M059J (cell line): ENCODE data around the gene NTN5. TPM values are rescaled to one million over a fixed set of nuclear protein-coding genes. Genes with fewer than 3 reads are reported as not detected.

ENCODE experiments used
- DNase-seq: peaks from one replicate; pipeline ENCODE4 v3.0.0-alpha.2; 2012; ENCODE audit warnings: low read depth
- total RNA-seq: library from RNA; depleted of rRNA; stranded (reverse); fragments of >200 nt; shearing (Covaris generic); gene quantifications from 2 replicates; pipeline ENCODE4 v1.2.3, GENCODE V29; 2014

The NTN5 gene
- total RNA-seq, 1 experiment from 2014 or later = 0.79 TPM

DNA sequence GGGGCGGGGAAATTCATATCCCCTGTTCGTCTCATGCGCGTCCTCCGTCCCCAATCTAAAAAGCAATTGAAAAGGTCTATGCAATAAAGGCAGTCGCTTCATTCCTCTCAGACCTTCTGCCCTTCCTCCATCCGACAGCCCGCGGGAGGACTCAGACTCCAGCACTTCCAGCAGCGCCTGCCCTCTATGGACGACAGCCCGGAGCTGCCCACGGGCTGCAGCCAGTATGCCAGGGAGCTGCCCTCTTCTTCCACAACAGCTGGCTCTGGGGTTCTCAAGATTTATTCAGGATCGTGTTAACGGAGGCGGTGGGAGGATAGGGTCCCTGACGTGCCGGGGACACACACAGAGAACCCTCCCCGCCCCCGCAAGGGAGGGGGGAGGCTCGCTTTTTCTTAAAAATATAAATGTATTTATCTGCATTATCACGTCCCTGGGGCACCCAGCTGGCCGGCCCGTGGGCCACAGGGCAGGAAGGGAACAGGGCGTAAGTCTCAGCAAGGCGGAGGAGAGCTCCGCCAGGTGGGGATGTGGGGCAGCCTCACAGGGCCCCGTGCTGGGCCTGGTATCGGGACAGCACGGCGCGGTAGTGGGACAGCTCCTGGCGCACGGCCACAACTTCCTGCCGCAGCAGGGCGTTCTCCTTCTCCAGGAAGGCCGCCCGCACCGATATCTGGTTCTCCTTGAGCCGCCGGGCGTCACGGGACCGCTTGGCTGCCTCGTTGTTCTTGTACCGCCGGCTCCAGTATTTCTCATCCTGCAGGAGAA lies 42.3 kb downstream of the NTN5 start:
- no peak for DNase-seq

DNA sequence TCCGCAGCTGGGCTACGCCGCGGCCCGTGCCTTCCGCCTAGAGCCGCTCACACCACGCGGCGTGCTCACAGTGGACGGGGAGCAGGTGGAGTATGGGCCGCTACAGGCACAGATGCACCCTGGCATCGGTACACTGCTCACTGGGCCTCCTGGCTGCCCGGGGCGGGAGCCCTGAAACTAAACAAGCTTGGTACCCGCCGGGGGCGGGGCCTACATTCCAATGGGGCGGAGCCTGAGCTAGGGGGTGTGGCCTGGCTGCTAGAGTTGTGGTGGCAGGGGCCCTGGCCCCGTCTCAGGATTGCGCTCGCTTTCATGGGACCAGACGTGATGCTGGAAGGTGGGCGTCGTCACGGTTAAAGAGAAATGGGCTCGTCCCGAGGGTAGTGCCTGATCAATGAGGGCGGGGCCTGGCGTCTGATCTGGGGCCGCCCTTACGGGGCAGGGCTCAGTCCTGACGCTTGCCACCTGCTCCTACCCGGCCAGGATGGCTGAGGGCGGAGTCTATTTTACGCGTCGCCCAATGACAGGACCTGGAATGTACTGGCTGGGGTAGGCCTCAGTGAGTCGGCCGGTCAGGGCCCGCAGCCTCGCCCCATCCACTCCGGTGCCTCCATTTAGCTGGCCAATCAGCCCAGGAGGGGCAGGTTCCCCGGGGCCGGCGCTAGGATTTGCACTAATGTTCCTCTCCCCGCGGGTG lies 43.1 kb downstream of the NTN5 start:
- DNase-seq = no peak

- no peak for DNase-seq
Measured at GRCh38 chr19:48629297-48629598, 43.6 kb downstream of the NTN5 start.

GRCh38 chr19:48628486-48629296 lies 44.1 kb downstream of the NTN5 start:
- no peak for DNase-seq

- DNase-seq = no peak
Measured at GRCh38 chr19:48627865-48628314, 44.9 kb downstream of the NTN5 start.

- peak; percentile 78 for DNase-seq
Measured at GRCh38 chr19:48627201-48627864, 45.5 kb downstream of the NTN5 start.

GRCh38 chr19:48625891-48626327 lies 46.9 kb downstream of the NTN5 start:
- no peak for DNase-seq

DNA sequence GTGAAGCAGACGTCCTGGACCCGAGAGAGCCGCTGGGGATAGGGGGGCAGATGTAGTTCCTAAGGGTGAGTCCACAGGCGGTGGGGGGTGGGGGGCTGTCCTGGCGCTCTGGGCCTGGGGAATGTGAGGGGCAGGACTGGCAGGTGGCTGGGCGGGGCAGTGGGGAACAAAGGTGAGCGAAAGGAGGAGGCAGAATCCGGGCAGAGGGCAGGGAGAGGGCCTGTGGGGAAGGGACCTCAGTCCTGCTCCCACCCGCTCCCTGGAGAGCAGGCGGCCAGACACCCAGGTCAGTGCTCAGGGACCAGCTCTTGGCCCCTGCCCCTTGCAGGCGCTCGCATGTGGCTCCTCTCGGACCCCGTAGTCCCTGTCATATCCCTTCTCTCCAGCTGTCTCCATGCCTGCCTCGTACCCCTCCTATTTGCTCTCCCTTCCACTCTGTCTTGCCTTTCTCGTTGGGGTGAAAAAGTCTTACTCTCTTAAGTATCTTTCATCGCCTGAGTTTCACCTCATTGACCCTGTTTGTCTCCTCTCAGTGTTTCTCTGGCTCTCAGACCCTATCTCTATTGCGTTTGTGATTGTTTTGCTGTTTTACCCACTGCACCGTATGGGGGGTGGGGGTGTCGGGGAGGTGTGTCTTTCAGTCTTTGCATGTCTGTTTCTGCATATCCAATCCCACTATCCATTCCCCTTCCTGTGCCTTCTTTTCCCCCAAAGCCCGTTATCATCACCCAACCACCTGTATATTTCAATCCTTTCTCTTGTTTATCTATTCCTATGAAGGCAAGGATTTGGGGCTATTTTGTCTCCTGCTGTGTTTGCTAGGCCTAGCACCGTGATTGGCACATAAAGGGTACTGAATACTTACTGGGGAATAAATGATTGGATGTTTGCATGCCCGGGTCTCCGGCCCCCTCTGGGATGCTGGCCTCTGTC lies 47.8 kb downstream of the NTN5 start:
- DNase-seq = no peak

- DNase-seq = peak; percentile 59
Measured at GRCh38 chr19:48624067-48624594, 48.7 kb downstream of the NTN5 start.

DNA sequence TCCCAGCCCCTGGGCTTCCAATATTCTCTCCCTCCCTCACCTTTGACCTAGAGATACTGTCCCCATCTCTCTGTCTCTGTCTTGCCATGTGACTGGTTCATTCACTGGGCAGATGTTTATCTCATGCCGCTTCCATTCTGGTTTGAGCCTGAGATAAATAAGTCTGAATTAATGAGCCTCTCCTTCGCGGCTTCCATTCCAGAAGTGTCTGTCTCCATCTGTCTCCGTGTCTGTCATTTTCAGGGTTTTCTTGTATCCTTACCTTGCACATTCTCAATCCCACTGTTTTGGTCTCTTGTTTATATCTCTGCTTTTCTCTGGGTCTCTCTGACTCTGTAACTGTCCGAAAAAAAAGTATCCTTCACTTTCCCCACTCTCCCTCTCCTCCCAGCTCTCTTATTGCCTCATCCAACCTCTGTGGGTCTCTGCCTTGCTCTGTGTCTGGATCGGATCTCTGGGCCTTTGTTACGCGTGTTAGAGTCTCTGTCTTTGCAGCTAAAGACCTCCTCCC lies 49.2 kb downstream of the NTN5 start:
- DNase-seq = no peak

GRCh38 chr19:48619692-48620585 lies 52.9 kb downstream of the NTN5 start:
- no peak for DNase-seq

- DNase-seq = peak; percentile 99
Measured at GRCh38 chr19:48618916-48619691, 53.7 kb downstream of the NTN5 start, which contains the start of the genes RPL18 and SPHK2. Gene RPL18 (minus strand): TSS chr19:48619178. CDS start chr19:48619143, 35 bp downstream. Gene SPHK2 (plus strand): TSS chr19:48619506. CDS start chr19:48620515, 1,009 bp downstream.

DNA sequence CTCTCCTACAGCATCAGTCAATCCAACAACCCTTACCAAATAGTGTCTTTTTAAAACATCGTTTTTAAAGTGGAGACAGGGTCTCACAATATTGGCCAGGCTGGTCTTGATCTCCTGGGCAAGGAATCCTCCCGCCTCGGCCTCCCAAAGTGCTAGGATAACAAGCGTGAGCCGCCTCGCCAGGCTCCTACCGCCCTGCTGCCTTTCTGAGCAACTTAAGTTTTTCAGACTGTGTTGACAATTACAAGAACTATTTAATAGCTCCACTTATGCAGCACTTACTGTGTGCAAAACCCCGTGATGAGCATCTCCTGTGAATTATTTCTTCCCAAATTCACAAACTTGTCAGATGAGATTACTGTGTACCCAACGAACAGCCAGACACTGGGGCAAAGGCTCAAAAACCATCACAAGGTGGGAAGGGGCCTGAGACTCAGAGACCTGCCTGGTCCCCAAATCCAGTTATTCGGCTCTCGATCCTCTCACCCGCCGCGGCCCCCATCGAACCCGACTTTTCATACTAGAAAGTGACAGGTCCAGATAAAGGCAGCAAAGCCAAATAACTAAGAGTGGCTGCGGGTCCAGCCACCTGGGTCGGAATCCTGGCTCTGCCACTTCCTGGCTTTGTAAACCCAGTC lies 54.4 kb downstream of the NTN5 start:
- no peak for DNase-seq

DNA sequence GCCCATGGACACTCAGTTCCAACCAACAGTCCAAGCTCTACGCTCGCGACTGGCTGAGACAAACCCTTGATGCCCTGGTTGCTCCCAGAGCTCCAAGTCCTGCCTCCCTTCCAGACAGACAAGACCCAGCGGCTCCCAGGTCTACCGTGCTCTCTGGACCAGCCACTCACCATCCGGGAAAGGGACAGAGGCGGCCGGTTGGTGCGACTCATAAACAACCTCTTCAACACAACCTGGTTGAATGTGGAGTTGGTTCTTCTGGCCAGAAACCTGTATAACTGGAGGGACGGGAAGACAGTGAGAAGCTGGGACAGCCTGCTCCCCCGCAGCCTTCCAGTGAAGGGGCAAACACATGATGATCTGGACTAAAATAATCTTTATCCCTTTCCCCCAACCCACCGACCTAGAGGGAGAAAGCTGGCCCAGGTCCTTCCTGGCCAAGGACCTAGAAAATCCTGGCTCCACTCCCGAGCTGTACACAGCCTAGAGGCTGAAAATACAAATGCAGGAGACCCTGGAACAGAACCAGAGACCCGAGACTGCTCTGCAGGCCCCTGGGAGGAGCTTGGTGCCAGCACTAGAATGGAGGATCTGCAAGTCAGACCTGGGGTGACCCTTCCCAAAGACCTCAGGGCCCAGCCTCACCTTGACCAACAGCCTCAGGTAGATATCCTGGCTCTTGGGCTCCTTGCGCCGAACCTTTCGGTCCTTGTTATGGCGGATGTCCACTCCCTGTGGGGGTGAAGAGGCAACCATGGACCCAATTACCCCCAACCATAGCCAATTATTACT lies 55.5 kb downstream of the NTN5 start:
- DNase-seq = no peak

GRCh38 chr19:48616491-48617056 lies 56.2 kb downstream of the NTN5 start:
- no peak for DNase-seq

- no peak for DNase-seq
Measured at GRCh38 chr19:48616041-48616436, 56.8 kb downstream of the NTN5 start.
